Keratinocyte (primary cell): ENCODE measurements around the gene FAF2. TPM values are rescaled to one million over a fixed set of nuclear protein-coding genes. Genes with fewer than 3 reads are reported as not detected.

Source experiments
- DNase-seq: peaks from one replicate; pipeline ENCODE4 v3.0.0-alpha.2; 2011; ENCODE audit warnings: low read depth, missing footprints, low spot score
- FAIRE-seq: peaks from 2 replicates; lab custom pipeline; 2011; peaks lifted over from hg19 to GRCh38; lab: Jason Lieb, UNC
- H2AFZ ChIP-seq: 2 replicates; pipeline ENCODE4 v1.6.0; 2012; ENCODE audit warnings: low read length, control low read depth, inconsistent platforms; ENCODE audit not compliant: control insufficient read depth
- H3K27ac ChIP-seq: 2 replicates; pipeline ENCODE4 v1.5.1; 2011; ENCODE audit warnings: low read length; ENCODE audit not compliant: control insufficient read depth, insufficient read depth
- H3K27me3 ChIP-seq: 3 replicates; pipeline ENCODE4 v1.6.0; 2011; ENCODE audit warnings: low read length; ENCODE audit not compliant: control insufficient read depth, insufficient read depth; ENCODE audit errors: extremely low read depth
- H3K36me3 ChIP-seq, 2 experiments: 2 replicates in 1 of 2; 3 replicates in 1 of 2; pipeline ENCODE4 v1.5.1; 2011; ENCODE audit warnings: low read length in 2 of 2, mild to moderate bottlenecking in 1 of 2; ENCODE audit not compliant: control insufficient read depth in 2 of 2, insufficient read depth in 2 of 2; ENCODE audit errors: extremely low read depth in 1 of 2
- H3K4me1 ChIP-seq: 3 replicates; pipeline ENCODE4 v1.5.1; 2011; ENCODE audit warnings: low read length; ENCODE audit not compliant: control insufficient read depth, insufficient read depth; ENCODE audit errors: extremely low read depth
- H3K4me2 ChIP-seq: 3 replicates; pipeline ENCODE4 v1.6.0; 2011; ENCODE audit warnings: low read depth, low read length; ENCODE audit not compliant: control insufficient read depth, insufficient read depth; ENCODE audit errors: extremely low read depth
- H3K4me3 ChIP-seq, 3 experiments: fragments of 200-600 bp in 1 of 3; sonication (generic) in 1 of 3; 2 replicates in 2 of 3; 3 replicates in 1 of 3; pipeline ENCODE4 v1.5.1; 2011 to 2016; ENCODE audit warnings: low read length in 3 of 3, mild to moderate bottlenecking in 3 of 3, control low read depth in 2 of 3, inconsistent platforms in 1 of 3, low read depth in 1 of 3, mixed read lengths in 1 of 3, mixed run types in 1 of 3, moderate library complexity in 1 of 3; ENCODE audit not compliant: control insufficient read depth in 2 of 3, insufficient read depth in 2 of 3; ENCODE audit errors: extremely low read depth in 1 of 3
- H3K79me2 ChIP-seq: 2 replicates; pipeline ENCODE4 v1.6.0; 2012; ENCODE audit warnings: low read length; ENCODE audit not compliant: control insufficient read depth, insufficient read depth
- H3K9ac ChIP-seq: 3 replicates; pipeline ENCODE4 v1.6.0; 2011; ENCODE audit warnings: low read length; ENCODE audit not compliant: control insufficient read depth, insufficient read depth; ENCODE audit errors: extremely low read depth
- H3K9me1 ChIP-seq: 3 replicates; pipeline ENCODE4 v1.6.0; 2011; ENCODE audit warnings: low read length; ENCODE audit not compliant: control insufficient read depth, insufficient read depth; ENCODE audit errors: extremely low read depth
- H3K9me3 ChIP-seq: 2 replicates; pipeline ENCODE4 v1.5.1; 2012; ENCODE audit warnings: low read depth, low read length; ENCODE audit not compliant: control insufficient read depth
- H4K20me1 ChIP-seq: 3 replicates; pipeline ENCODE4 v1.6.0; 2011; ENCODE audit warnings: low read length; ENCODE audit not compliant: control insufficient read depth, insufficient read depth; ENCODE audit errors: extremely low read depth
- EZH2 ChIP-seq: IDR thresholded peaks from one replicate; pipeline ENCODE4 v1.6.1; 2012; ENCODE audit warnings: inconsistent platforms, mild to moderate bottlenecking, low read length, moderate library complexity
- dilution Hi-C: fragments of 300-500 bp; cut with MboI; formaldehyde crosslinking; loops from one replicate; pipeline ENCODE4 v1.7.0; 2020; ENCODE audit warnings: low sequenced_read_pairs; ENCODE audit not compliant: extremely low pct_ligation_motif_present
- polyA plus RNA-seq, 5 experiments: library from polyadenylated mRNA; depleted of rRNA in 3 of 5; stranded (reverse) in 3 of 5; stranded (forward) in 1 of 5; unstranded in 1 of 5; fragments of >200 nt; gene quantifications; 1 replicate in 1 of 5; 2 replicates in 3 of 5; 3 replicates in 1 of 5; pipeline versions ENCODE4 v1.2.1 to v1.2.3, GENCODE V29; 2011 to 2012; ENCODE audit warnings: missing spikeins in 2 of 5, low read depth in 1 of 5, low replicate concordance in 1 of 5
- TF ChIP-seq, protein P1 (sequence below), 3 experiments: IDR thresholded peaks in 1 of 3; conservative IDR thresholded peaks in 1 of 3; optimal IDR thresholded peaks in 1 of 3; 2 replicates in 2 of 3; 3 replicates in 1 of 3; pipeline versions ENCODE3 to v1.5.1; 2011; ENCODE audit warnings: low read length in 3 of 3, mild to moderate bottlenecking in 3 of 3, moderate library complexity in 2 of 3, control low read depth in 1 of 3, inconsistent platforms in 1 of 3; ENCODE audit not compliant: insufficient read depth in 2 of 3; ENCODE audit errors: extremely low read depth in 1 of 3

The FAF2 gene
- polyA plus RNA-seq, 1 donor (not counting 4 experiments of a cell fraction or from before 2014, with no cell fraction given): 52.9 TPM

DNA sequence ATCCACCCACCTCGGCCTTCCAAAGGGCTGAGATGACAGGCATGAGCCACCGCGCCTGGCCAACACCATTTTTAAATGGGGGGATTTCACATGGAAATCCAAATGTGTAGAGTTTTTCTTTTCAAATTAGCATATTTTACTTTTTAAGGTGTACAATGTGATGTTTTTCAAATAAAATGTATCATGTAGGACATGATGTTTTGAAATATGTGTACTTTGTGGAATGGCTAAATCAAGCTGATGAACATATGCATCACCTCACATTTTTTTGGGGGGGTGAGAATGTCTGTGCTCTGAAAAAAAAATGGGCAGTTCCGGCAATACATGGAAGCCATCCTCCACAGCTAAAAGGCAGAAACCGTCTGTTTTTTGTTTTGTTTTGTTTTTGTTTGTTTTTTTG lies 3.4 kb upstream of the FAF2 start:
- Histone ChIP-seq H3K9ac (no peak overlapping the region), H4K20me1 (no peaks in the 10 kb centered on the region), H3K27ac (no peak overlapping the region), H3K27me3 (no peaks in the 10 kb centered on the region), H3K4me1 (peaks cover 22% of the 10 kb centered on the region), H3K4me2 (no peak overlapping the region), H3K79me2 (peaks cover 18% of the 10 kb centered on the region), H2AFZ (no peak overlapping the region), H3K36me3 (no peaks in the 10 kb centered on the region), H3K4me3 (no peak overlapping the region), H3K9me3 (no peaks in the 10 kb centered on the region), H3K9me1 (no peaks in the 10 kb centered on the region)
- dilution Hi-C loops: no loop called here
- DNase-seq (no peak), FAIRE-seq (no peak)
- TF ChIP-seq, protein P1, sequence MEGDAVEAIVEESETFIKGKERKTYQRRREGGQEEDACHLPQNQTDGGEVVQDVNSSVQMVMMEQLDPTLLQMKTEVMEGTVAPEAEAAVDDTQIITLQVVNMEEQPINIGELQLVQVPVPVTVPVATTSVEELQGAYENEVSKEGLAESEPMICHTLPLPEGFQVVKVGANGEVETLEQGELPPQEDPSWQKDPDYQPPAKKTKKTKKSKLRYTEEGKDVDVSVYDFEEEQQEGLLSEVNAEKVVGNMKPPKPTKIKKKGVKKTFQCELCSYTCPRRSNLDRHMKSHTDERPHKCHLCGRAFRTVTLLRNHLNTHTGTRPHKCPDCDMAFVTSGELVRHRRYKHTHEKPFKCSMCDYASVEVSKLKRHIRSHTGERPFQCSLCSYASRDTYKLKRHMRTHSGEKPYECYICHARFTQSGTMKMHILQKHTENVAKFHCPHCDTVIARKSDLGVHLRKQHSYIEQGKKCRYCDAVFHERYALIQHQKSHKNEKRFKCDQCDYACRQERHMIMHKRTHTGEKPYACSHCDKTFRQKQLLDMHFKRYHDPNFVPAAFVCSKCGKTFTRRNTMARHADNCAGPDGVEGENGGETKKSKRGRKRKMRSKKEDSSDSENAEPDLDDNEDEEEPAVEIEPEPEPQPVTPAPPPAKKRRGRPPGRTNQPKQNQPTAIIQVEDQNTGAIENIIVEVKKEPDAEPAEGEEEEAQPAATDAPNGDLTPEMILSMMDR (optimal IDR thresholded peaks at IDR 0.05 in 1 of 3, IDR thresholded peaks at IDR 0.05 in 1 of 3, conservative IDR thresholded peaks at IDR 0.05 in 1 of 3; ENCODE audit: extremely low read depth in 1 of 3, insufficient read depth in 2 of 3, low read length in 3 of 3): no peak
- no peak for TF ChIP-seq EZH2

DNA sequence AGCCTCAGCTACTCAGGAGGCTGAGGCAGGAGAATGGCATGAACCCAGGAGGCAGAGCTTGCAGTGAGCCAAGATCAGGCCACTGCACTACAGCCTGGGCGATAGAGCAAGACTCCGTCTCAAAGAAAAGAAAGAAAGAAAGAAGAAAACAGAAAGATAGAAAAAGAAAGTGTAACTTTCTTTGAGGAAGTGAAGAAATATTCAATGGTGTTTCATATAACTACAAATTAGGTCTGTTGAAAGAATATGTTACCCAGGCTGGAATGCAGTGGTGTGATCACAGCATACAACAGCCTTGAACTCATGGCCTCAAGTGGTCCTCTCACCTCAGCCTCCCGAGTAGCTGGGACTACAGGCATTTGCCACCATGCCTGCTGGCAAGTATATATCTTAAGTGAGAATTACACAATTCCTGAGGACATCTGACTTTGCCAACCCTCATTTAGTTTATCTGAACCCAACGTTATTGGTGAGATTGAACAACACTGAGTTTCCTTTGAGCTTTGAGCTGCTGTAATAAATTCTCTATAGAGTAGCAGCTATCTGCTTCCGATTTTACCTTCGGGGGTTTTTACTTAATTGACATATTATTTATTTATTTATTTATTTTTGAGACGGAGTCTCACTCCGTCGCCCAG lies 2.0 kb upstream of the FAF2 start:
- H3K4me2 ChIP-seq: no peak overlapping the region
- peaks cover 32% of the 10 kb centered on the region for H3K79me2 ChIP-seq
- peaks cover 0 to under 1% of the 10 kb centered on the region in 2 experiments for H3K36me3 ChIP-seq
- FAIRE-seq (no peak), DNase-seq (no peak)
- no peaks in the 10 kb centered on the region for H3K27me3 ChIP-seq
- peaks cover 24% of the 10 kb centered on the region for H3K4me1 ChIP-seq
- no peak overlapping the region for H3K9ac ChIP-seq
- H3K4me3 ChIP-seq: no peak overlapping the region
- H2AFZ ChIP-seq: no peak overlapping the region
- TF ChIP-seq EZH2: no peak
- TF ChIP-seq, protein P1 (optimal IDR thresholded peaks at IDR 0.05 in 1 of 3, IDR thresholded peaks at IDR 0.05 in 1 of 3, conservative IDR thresholded peaks at IDR 0.05 in 1 of 3; ENCODE audit: extremely low read depth in 1 of 3, insufficient read depth in 2 of 3, low read length in 3 of 3): no peak
- no peak overlapping the region for H3K27ac ChIP-seq
- dilution Hi-C loops: no loop called here
- no peaks in the 10 kb centered on the region for H3K9me1 ChIP-seq
- H4K20me1 ChIP-seq: no peaks in the 10 kb centered on the region
- H3K9me3 ChIP-seq: no peaks in the 10 kb centered on the region
